PC-3 (cell line): ENCODE results near the gene CCNL2. TPM values are rescaled to one million over a fixed set of nuclear protein-coding genes. Genes with fewer than 3 reads are reported as not detected.
"Not testable (repeated sequence)": the region's sequence is repeated elsewhere in the genome, so short reads cannot be mapped to it uniquely, and the experiment has no call there.

Experiments used
- ATAC-seq: fragments of 200-7000 bp; cut with Tn5 transposase; 2 replicates; pipeline ENCODE4 v1.9.1; 2020; ENCODE audit warnings: mild to moderate bottlenecking, moderate library complexity
- BruUV-seq: library from RNA; stranded (reverse); fragments of 400-500 nt; replicated peaks from 2 replicates; lab custom pipeline; 2021; lab: Mats Ljungman, UMichigan
- CTCF ChIA-PET: fragments of 300-600 bp; sonication (Branson Sonifier 250); formaldehyde crosslinking; loops from one replicate; lab custom pipeline; 2022; ENCODE audit warnings: antibody characterized with exemption; lab: Charles Lee
- POLR2A ChIA-PET: fragments of 300-600 bp; sonication (Branson Sonifier 250); formaldehyde crosslinking; loops from one replicate; lab custom pipeline; 2022; ENCODE audit warnings: antibody characterized with exemption; ENCODE audit not compliant: unreplicated experiment; lab: Charles Lee
- DNase-seq: peaks from one replicate; pipeline ENCODE4 v3.0.0-alpha.2; 2015
- H2AFZ ChIP-seq: fragments of 300-600 bp; sonication (generic); 2 replicates; pipeline ENCODE4 v1.6.0; 2016; ENCODE audit warnings: antibody characterized with exemption, low read length
- H3F3A ChIP-seq: fragments of 300-600 bp; sonication (generic); one replicate; pipeline ENCODE4 v1.6.0; 2017; ENCODE audit warnings: antibody characterized with exemption, low read length, control low read depth, mild to moderate bottlenecking; ENCODE audit not compliant: unreplicated experiment
- H3K27ac ChIP-seq: fragments of 300-600 bp; sonication (generic); 2 replicates; pipeline ENCODE4 v1.5.1; 2016; ENCODE audit warnings: mild to moderate bottlenecking, low read length
- H3K27me3 ChIP-seq: fragments of 300-600 bp; sonication (generic); 2 replicates; pipeline ENCODE4 v1.6.1; 2016; ENCODE audit warnings: low read length, mixed read lengths
- H3K36me3 ChIP-seq: fragments of 300-600 bp; sonication (generic); 2 replicates; pipeline ENCODE4 v1.6.1; 2016; ENCODE audit warnings: low read depth, mixed run types, low read length, mixed read lengths
- H3K4me1 ChIP-seq: fragments of 300-600 bp; sonication (generic); 2 replicates; pipeline ENCODE4 v1.5.1; 2016; ENCODE audit warnings: low read length; ENCODE audit not compliant: insufficient read depth
- H3K4me2 ChIP-seq: fragments of 300-600 bp; sonication (generic); 2 replicates; pipeline ENCODE4 v1.6.0; 2016; ENCODE audit warnings: low read length
- H3K4me3 ChIP-seq: fragments of 300-600 bp; sonication (generic); 2 replicates; pipeline ENCODE4 v1.5.1; 2016; ENCODE audit warnings: mild to moderate bottlenecking, low read length, mixed read lengths
- H3K79me2 ChIP-seq: fragments of 300-600 bp; sonication (generic); 2 replicates; pipeline ENCODE4 v1.6.1; 2017; ENCODE audit warnings: low read length, mixed read lengths
- H3K9ac ChIP-seq: fragments of 300-600 bp; sonication (generic); 2 replicates; pipeline ENCODE4 v1.6.0; 2016; ENCODE audit warnings: mild to moderate bottlenecking, low read length
- H3K9me2 ChIP-seq: fragments of 300-600 bp; sonication (generic); replicated peaks from 2 replicates; pipeline ENCODE4 v1.6.1; 2016; ENCODE audit warnings: mixed run types, low read length, mixed read lengths
- H3K9me3 ChIP-seq: fragments of 300-600 bp; sonication (generic); 2 replicates; pipeline ENCODE4 v1.6.1; 2016; ENCODE audit warnings: low read length, mixed read lengths
- H4K20me1 ChIP-seq: fragments of 300-600 bp; sonication (generic); 2 replicates; pipeline ENCODE4 v1.6.1; 2016; ENCODE audit warnings: low read length, mixed read lengths
- EZH2 ChIP-seq: fragments of 300-600 bp; sonication (generic); IDR thresholded peaks from one replicate; pipeline ENCODE4 v1.6.1; 2017; ENCODE audit warnings: antibody characterized with exemption, mild to moderate bottlenecking, low read length; ENCODE audit not compliant: unreplicated experiment
- EZH2phosphoT487 ChIP-seq: fragments of 300-600 bp; sonication (generic); IDR thresholded peaks from 2 replicates; pipeline ENCODE4 v1.6.1; 2018; ENCODE audit warnings: mild to moderate bottlenecking, antibody characterized with exemption, low read length, borderline replicate concordance
- intact Hi-C: fragments of 100-400 bp; cut with micrococcal nuclease; formaldehyde crosslinking; loops from 2 replicates; pipeline ENCODE4 v1.9.0; 2023
- total RNA-seq: library from RNA; depleted of rRNA; stranded (reverse); fragments of >200 nt; gene quantifications from 2 replicates; pipeline ENCODE4 v1.2.3, GENCODE V29; 2014
- TF ChIP-seq, protein P1 (sequence below): fragments of 300-600 bp; sonication (generic); conservative IDR thresholded peaks from 2 replicates; pipeline ENCODE4 v1.5.1; 2017; ENCODE audit warnings: antibody characterized with exemption, low read depth, mild to moderate bottlenecking, low read length

CCNL2 gene
- total RNA-seq, 1 experiment from 2014 or later = 385 TPM

DNA sequence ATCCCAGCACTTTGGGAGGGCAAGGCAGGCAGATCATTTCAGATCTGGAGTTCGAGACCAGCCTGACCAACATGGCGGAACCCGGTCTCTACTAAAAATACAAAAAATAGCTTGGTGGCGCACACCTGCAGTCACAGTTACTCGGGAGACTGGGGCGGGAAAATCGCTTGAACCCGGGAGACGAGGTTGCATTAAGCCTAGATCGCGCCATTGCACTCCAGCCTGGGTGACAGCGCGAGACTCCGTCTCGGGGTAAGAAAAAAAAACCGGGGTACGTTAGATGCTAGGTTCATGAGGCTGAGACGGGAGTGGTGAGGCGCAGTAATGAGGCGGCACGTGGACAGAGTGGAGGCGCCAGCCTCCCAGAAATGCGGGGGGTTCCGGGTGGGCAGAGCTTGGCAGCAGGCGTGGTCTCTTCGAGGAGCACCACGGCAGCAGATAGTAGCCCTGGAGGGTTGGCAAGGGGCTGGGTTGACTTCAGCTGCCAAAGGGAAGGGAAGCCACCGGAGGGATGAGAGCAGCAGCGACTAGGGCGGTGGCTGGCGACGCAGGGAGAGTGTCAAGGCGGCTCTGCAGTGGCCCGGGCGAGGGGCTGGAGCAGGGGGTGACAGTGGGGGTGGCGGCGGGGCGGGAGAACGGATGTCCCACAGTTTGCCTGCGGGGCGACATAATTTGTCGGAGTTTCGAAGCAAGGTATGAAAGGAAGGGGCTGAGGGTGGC lies 7.1 kb upstream of the CCNL2 start:
- no peak for TF ChIP-seq EZH2phosphoT487
- TF ChIP-seq EZH2 = no peak
- TF ChIP-seq, protein P1, sequence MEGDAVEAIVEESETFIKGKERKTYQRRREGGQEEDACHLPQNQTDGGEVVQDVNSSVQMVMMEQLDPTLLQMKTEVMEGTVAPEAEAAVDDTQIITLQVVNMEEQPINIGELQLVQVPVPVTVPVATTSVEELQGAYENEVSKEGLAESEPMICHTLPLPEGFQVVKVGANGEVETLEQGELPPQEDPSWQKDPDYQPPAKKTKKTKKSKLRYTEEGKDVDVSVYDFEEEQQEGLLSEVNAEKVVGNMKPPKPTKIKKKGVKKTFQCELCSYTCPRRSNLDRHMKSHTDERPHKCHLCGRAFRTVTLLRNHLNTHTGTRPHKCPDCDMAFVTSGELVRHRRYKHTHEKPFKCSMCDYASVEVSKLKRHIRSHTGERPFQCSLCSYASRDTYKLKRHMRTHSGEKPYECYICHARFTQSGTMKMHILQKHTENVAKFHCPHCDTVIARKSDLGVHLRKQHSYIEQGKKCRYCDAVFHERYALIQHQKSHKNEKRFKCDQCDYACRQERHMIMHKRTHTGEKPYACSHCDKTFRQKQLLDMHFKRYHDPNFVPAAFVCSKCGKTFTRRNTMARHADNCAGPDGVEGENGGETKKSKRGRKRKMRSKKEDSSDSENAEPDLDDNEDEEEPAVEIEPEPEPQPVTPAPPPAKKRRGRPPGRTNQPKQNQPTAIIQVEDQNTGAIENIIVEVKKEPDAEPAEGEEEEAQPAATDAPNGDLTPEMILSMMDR = no peak
- peaks cover 26% of the 10 kb centered on the region for H3K4me1 ChIP-seq
- ATAC-seq (peak; percentile 2; the same call in 1 of the 2 replicates), DNase-seq (no peak)
- peak overlapping the region; percentile 68 for H2AFZ ChIP-seq
- H3K4me2 ChIP-seq = peak overlapping the region; percentile 99
- POLR2A ChIA-PET = no interaction called here
- BruUV-seq = no TSS peak
- no peaks in the 10 kb centered on the region for H3K9me3 ChIP-seq
- peak overlapping the region; percentile 93 for H3K9ac ChIP-seq
- H3K27ac ChIP-seq = peak overlapping the region; percentile 61
- peaks cover 4% of the 10 kb centered on the region for H3F3A ChIP-seq
- no peaks in the 10 kb centered on the region for H3K9me2 ChIP-seq
- H4K20me1 ChIP-seq = 0 out of 2 replicates have a peak, but pooled peaks cover 4% of the 10 kb centered on the region
- H3K79me2 ChIP-seq = peaks cover 68% of the 10 kb centered on the region
- intact Hi-C loops = no loop called here
- H3K27me3 ChIP-seq = no peaks in the 10 kb centered on the region
- H3K4me3 ChIP-seq = peak overlapping the region; percentile 84
- CTCF ChIA-PET = no interaction called here
- H3K36me3 ChIP-seq = peaks cover 31% of the 10 kb centered on the region

DNA sequence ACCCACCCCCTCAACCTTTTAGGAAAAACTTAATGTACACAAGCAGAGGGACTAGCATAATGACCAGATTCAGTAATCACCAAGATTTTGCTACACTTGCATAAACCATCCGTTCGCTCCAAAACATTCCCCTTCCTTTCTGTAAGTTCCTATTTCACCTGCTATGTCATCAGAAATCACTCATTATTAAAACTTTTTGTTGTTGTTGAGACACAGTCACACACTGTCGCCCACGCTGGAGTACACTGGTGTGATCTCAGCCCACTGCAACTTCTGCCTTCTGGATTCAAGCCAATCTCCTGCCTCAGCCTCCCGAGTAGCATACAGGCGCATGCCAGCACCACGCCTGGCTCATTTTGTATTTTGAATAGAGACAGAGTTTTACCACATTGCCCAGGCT lies 4.5 kb upstream of the CCNL2 start:
- no peaks in the 10 kb centered on the region for H3K9me2 ChIP-seq
- DNase-seq (no peak), ATAC-seq (no peak)
- no TSS peak for BruUV-seq
- no peak overlapping the region for H3K4me3 ChIP-seq
- H3K4me2 ChIP-seq = no peak overlapping the region
- H3K27ac ChIP-seq = no peak overlapping the region
- ChIA-PET POLR2A (no interaction called here), CTCF (no interaction called here)
- H2AFZ ChIP-seq = no peak overlapping the region
- no peak overlapping the region for H3K9ac ChIP-seq
- peaks cover 35% of the 10 kb centered on the region for H3K36me3 ChIP-seq
- H3K9me3 ChIP-seq = no peaks in the 10 kb centered on the region
- intact Hi-C loops = no loop called here
- H4K20me1 ChIP-seq = 0 out of 2 replicates have a peak, but pooled peaks cover 4% of the 10 kb centered on the region
- H3K27me3 ChIP-seq = no peaks in the 10 kb centered on the region
- peaks cover 82% of the 10 kb centered on the region for H3K79me2 ChIP-seq
- TF ChIP-seq EZH2 = no peak
- TF ChIP-seq EZH2phosphoT487 = no peak
- TF ChIP-seq, protein P1 = no peak
- peaks cover 36% of the 10 kb centered on the region for H3K4me1 ChIP-seq
- H3F3A ChIP-seq = peaks cover 4% of the 10 kb centered on the region

DNA sequence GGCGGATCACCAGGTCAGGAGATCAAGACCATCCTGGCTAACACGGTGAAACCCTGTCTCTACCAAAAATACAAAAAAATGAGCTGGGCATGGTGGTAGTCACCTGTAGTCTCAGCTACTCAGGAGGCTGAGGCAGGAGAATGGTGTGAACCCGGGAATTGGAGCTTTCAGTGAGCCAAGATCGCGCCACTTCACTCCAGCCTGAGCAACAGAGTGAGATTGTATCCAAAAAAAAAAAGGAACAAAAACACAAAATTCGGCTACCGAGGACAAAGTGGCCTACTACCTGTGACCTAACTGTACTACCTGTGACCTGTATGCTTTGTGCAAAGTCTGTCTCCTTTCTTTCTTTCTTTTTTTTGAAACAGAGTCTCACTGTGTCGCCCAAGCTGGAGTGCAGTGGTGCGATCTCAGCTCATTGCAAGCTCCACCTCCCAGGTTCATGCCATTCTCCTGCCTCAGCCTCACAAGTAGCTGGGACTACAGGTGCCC lies 3.8 kb upstream of the CCNL2 start:
- H3K4me3 ChIP-seq, H3F3A ChIP-seq, intact Hi-C loops, DNase-seq, H4K20me1 ChIP-seq, H3K9me3 ChIP-seq, CTCF ChIA-PET, H3K4me2 ChIP-seq, ATAC-seq, H2AFZ ChIP-seq, H3K27ac ChIP-seq, H3K9me2 ChIP-seq, H3K9ac ChIP-seq, H3K27me3 ChIP-seq, BruUV-seq: not testable (repeated sequence)
- Histone ChIP-seq H3K79me2 (peaks cover 82% of the 10 kb centered on the region), H3K4me1 (peaks cover 31% of the 10 kb centered on the region), H3K36me3 (peaks cover 36% of the 10 kb centered on the region)
- POLR2A ChIA-PET = interaction anchor here (0.6 kb wide), 1 partner anchor 28 kb away, joined by 3 read pairs; the partner anchor contains the start of gene AURKAIP1
